Adipocyte (in vitro differentiated cells): ENCODE measurements around the gene ACSL5.
A peak's percentile ranks its signal among the peaks of the same experiment; 100 is the strongest.

ENCODE experiments used
- DNase-seq: peaks from one replicate; pipeline ENCODE4 v3.0.0-alpha.2; 2015; ENCODE audit warnings: low read depth
- H3K27me3 ChIP-seq: replicated peaks from 2 replicates; pipeline ENCODE4 v1.7.0; 2013; ENCODE audit warnings: mild to moderate bottlenecking, low read length, moderate library complexity; ENCODE audit not compliant: control insufficient read depth, insufficient read depth
- H3K36me3 ChIP-seq: 2 replicates; pipeline ENCODE4 v1.7.0; 2013; ENCODE audit warnings: low read length, mild to moderate bottlenecking, moderate library complexity; ENCODE audit not compliant: control insufficient read depth, insufficient read depth, severe bottlenecking
- H3K4me1 ChIP-seq: 2 replicates; pipeline ENCODE4 v1.7.0; 2013; ENCODE audit warnings: mild to moderate bottlenecking, low read length, moderate library complexity; ENCODE audit not compliant: control insufficient read depth, insufficient read depth
- H3K4me3 ChIP-seq: 2 replicates; pipeline ENCODE4 v1.7.0; 2013; ENCODE audit warnings: mild to moderate bottlenecking, low read length, moderate library complexity
- H3K9ac ChIP-seq: 2 replicates; pipeline ENCODE4 v1.7.0; 2013; ENCODE audit warnings: mild to moderate bottlenecking, low read length, moderate library complexity
- H3K9me3 ChIP-seq: 2 replicates; pipeline ENCODE4 v1.7.0; 2013; ENCODE audit warnings: mild to moderate bottlenecking, low read length, moderate library complexity; ENCODE audit not compliant: control insufficient read depth

The ACSL5 gene

DNA sequence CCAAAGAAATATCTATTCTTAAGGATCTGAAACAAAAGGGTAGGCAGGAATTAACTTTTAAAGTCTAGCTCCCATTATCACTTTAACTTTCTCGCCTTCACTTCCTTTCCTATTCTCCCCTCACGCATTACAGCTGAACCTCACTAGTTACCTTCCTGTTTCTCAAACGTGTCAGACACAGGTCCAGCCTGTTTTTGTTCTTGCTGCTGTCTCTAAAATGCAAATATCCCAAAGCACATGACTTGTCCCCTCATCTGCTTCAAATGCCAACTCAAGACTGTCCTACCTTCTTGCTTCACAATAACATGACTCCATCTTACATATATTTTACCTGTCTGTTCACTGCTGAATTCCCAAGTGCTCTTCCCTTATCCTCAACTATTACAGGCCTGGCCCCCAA lies 55.2 kb downstream of the ACSL5 start:
- peaks cover 97% of the 10 kb centered on the region for H3K36me3 ChIP-seq
- DNase-seq: no peak
- no peak overlapping the region for H3K4me3 ChIP-seq
- no peaks in the 10 kb centered on the region for H3K4me1 ChIP-seq
- no peak overlapping the region for H3K9ac ChIP-seq
- no peaks in the 10 kb centered on the region for H3K27me3 ChIP-seq
- no peaks in the 10 kb centered on the region for H3K9me3 ChIP-seq

DNA sequence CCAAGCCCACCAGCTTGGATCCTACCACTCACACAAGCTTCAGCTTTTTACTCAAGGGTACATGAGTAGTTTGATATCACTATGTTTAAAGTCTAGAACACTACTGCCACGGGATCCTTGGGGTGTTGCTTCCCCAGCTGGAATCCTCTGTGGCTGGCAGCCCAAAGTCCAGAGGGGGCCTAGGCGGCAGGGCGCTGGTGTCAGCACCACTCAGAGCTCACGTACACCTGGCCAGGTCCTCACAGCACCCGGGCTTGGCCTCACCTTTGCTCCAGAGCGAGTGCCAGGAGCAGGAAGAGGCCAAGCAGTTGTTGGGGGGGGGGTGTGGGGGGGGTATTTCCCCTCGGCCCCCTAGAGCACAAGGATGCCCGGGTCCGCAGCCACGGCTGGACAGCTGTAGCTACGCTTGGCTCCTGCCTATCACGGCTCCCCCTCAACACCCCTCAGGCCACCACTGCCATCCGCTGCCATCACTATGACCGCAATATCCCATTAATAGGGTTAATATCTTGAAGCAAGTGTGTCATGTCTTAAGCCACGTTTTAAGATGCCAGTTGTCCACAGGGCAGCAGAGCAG lies 55.8 kb downstream of the ACSL5 start:
- H3K36me3 ChIP-seq: peaks cover 97% of the 10 kb centered on the region
- DNase-seq: no peak
- no peaks in the 10 kb centered on the region for H3K9me3 ChIP-seq
- no peaks in the 10 kb centered on the region for H3K27me3 ChIP-seq
- no peaks in the 10 kb centered on the region for H3K4me1 ChIP-seq
- H3K4me3 ChIP-seq: no peak overlapping the region
- H3K9ac ChIP-seq: no peak overlapping the region

DNA sequence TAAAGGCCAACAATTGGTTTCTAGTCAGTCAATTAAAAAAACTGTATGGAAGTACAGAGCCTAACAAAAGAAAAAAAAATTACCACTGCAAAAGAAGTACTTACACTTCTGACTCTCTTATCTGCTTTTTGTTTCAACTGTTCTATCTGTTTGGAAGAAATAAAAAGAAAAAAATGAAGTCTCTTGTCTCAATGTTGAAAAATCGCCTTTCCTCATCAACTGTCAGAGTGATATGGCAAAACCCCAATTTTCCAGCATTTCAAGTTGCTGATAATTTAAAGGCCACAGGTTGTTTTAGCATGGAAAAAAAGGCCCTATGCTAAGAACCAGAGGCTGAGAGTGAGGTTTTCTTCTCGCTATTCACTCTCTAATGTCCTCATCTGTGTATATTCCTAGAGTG lies 59.2 kb downstream of the ACSL5 start:
- Histone ChIP-seq H3K9ac (no peak overlapping the region), H3K27me3 (no peaks in the 10 kb centered on the region), H3K4me1 (no peaks in the 10 kb centered on the region), H3K9me3 (no peaks in the 10 kb centered on the region), H3K36me3 (peaks cover 95% of the 10 kb centered on the region), H3K4me3 (no peak overlapping the region)
- no peak for DNase-seq

DNA sequence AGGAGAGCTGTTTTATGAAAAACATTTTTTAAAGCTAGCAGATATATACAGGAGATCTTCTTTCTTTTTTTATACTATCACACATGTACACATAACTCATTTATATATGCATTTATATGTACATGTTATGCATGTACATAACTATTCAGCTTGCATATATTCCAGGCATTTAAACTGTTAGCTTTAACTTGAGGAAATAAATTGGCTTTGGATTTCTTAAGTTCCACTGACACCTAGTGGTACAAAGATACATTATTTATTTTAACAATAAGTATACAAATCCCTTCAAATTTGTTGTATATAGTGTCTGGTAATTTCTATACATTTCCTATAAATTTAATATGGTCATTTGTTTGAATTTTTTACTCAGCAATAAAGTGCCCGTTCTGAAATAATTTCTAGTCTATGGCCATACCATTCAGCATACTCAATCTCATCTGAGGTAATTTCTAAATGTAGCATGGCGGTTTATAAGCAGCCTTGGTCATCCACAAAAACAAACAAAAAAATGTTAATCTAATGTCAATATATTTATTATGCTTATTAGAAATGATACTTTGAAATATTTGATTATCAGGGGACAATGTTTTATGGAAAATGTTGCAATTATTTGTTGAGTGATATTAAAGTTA lies 61.2 kb downstream of the ACSL5 start:
- Histone ChIP-seq H3K9me3 (no peaks in the 10 kb centered on the region), H3K9ac (no peak overlapping the region), H3K4me1 (no peaks in the 10 kb centered on the region), H3K36me3 (peaks cover 93% of the 10 kb centered on the region), H3K4me3 (no peak overlapping the region), H3K27me3 (no peaks in the 10 kb centered on the region)
- peak; percentile 60 for DNase-seq

DNA sequence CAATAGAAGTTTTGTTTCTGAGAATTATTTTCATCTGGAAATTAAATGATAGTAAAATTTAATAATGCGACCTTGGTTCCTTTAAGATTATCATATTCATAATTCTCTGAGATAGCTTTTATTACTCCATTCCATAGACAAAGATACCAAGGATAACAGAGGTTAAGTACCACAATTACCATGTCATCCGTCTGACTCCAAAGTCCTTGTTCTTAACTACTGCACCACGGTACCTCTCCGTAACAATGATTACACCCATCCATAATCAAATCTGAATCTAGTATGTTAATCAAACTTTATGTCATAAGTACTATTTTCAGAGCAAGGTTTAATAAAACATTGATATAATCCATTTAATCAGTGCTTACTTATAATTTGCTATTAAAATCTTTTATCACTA lies 64.4 kb downstream of the ACSL5 start:
- H3K4me1 ChIP-seq: no peaks in the 10 kb centered on the region
- no peaks in the 10 kb centered on the region for H3K9me3 ChIP-seq
- no peaks in the 10 kb centered on the region for H3K27me3 ChIP-seq
- H3K4me3 ChIP-seq: no peak overlapping the region
- DNase-seq: no peak
- no peak overlapping the region for H3K9ac ChIP-seq
- peaks cover 88% of the 10 kb centered on the region for H3K36me3 ChIP-seq

DNA sequence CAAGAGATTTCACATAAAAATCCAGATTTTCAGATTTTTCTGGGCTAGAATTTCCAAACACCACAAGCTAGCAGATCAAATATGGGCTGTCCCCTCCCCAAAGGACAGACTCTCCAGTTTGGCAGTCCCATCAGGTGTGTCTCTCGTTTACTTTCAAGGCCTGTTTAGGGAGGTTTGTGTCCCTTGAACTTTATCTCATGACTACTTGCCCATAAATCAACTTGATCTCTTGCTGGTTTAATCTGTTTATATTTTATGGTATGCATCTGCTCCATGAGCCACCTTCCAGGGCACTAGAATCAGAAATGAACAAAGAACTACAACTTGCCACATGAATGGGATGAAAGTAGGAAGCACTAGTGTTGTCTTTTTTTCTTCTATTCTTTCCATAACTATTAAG lies 67.6 kb downstream of the ACSL5 start:
- no peak overlapping the region for H3K4me3 ChIP-seq
- H3K36me3 ChIP-seq: peaks cover 75% of the 10 kb centered on the region

DNA sequence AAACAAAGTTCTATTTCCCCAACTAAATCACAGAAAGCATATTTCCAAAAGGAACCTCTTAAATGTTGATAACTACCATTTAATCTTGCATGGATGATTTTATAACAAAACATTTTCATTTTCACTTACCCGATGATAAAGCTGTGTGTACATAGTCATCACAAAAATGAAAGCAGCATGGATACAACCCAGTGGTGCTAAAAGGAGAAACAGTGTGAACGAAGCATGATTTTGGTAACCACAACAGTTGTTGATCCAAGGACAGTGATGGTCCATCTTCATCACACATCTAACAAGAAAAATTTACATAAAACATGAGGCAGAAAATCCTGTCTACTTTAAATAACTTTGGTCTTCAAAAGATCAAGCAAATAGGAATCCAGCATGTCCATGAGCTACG lies 68.1 kb downstream of the ACSL5 start:
- Histone ChIP-seq H3K9ac (no peak overlapping the region), H3K4me3 (no peak overlapping the region), H3K9me3 (no peaks in the 10 kb centered on the region), H3K4me1 (peaks cover 8% of the 10 kb centered on the region), H3K27me3 (no peaks in the 10 kb centered on the region), H3K36me3 (peaks cover 69% of the 10 kb centered on the region)
- DNase-seq: no peak

More for the DNA sequence above, 67.6 kb downstream of the ACSL5 start:
- Histone ChIP-seq H3K4me1 (peaks cover 8% of the 10 kb centered on the region), H3K9ac (no peak overlapping the region), H3K9me3 (no peaks in the 10 kb centered on the region), H3K27me3 (no peaks in the 10 kb centered on the region)
- DNase-seq: no peak

DNA sequence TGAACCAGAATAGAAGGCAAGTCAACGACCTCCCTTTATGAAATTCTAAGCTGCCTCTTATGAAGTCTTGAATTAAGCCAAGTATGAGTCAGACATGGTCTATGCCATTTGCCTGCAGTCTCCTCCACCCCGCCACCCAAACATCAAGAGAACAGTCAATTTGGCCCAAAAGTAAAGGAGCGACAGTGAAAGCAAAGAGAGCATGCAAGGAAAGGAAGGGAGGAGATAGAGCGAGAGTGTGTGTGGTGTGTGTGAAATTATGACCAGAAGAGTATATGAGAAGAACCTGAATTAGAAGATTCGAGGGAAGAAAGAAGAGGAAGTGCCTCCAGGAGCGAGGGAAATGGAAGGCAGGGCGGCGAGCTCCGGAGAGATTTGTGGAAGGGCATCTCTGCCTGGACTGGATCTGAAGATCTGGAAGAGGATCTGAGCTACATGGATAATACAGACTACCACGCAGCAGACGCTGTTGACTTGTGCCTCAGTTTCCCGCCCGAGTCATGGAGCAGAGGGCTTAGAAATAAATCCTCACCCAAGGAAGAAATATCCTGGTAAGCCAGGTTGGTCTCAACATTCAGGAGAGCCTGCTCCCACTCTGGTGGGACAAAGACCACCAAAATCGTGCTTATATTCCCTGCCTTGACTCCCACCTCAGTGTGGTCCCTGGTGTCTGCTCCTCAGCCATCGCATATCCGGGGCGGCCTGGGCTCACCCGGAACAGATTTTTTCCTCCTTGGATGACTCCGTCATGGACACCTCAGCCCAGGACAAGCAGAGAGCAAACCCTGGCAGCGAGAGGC lies 72.3 kb downstream of the ACSL5 start:
- DNase-seq: peak; percentile 47
- Histone ChIP-seq H3K4me3 (peak overlapping the region; percentile 98), H3K36me3 (peaks cover 37% of the 10 kb centered on the region), H3K4me1 (peaks cover 19% of the 10 kb centered on the region), H3K9ac (peak overlapping the region; percentile 98), H3K9me3 (no peaks in the 10 kb centered on the region), H3K27me3 (no peaks in the 10 kb centered on the region)

DNA sequence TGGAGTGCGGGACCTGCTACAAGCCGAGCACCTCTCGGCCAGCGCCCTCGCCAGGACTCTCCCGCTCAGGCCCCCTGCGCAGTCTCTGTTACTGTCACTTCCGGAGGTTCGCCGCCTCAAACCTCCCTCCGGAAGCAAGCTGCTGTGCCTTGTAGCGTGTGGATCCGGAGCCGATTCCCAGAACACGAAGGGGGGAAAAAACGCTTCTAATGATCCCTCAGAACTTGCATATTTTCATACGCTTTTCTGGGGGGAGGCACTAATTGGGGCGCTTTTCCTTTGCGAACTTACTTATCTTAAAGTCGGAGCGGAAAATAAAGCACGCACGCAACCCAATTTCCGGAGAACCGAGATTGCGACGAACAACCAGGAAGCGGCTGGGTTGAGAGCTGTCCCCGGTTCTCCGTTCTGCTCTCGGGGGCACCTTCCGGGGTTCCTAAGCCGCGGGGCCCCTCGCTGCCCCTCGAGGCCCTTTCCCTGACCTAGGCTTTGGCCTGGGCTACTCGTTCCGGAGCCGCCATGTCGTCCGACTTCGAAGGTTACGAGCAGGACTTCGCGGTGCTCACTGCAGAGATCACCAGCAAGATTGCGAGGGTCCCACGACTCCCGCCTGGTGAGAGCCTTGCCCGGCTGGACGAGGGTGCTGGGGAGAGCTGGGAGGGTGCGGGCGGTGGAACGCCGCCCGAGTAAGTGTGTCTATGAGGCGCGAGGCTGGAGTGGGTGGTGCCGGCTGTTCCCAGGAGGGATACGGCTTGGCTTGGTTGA lies 73.1 kb downstream of the ACSL5 start, which contains the start of the genes VTI1A and ZDHHC6:
TSS of gene VTI1A (plus strand) at position 361 of the 765 bp plus-strand sequence. CDS start at position 520, 159 bp downstream.
TSS of gene ZDHHC6 (minus strand) at position 60 of the 765 bp plus-strand sequence. CDS start 1,478 bp downstream, outside the sequence.
- Histone ChIP-seq H3K9ac (peak within 1 kb of the TSS; percentile 98), H3K27me3 (no peaks in the 10 kb centered on the region), H3K4me1 (peaks cover 19% of the 10 kb centered on the region), H3K4me3 (peak within 1 kb of the TSS; percentile 98), H3K9me3 (no peaks in the 10 kb centered on the region), H3K36me3 (peaks cover 30% of the 10 kb centered on the region)
- DNase-seq: peak; percentile 95

DNA sequence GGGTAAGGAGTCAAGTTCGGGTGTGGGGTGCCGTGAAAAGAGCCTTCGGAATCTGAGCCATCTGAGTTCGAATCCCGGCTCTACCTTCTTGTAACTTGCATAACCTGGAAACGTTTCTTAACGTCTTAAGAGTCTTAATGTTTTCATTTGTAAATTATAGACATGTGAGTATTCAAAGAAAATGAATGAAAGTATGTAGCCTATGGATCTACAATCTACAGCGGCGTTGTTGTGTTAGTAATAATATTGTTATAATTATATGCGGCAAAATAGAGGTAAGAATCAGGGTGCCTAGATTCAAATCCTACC lies 73.7 kb downstream of the ACSL5 start:
- Histone ChIP-seq H3K36me3 (peaks cover 24% of the 10 kb centered on the region), H3K9me3 (no peaks in the 10 kb centered on the region), H3K27me3 (no peaks in the 10 kb centered on the region), H3K4me3 (peak overlapping the region; percentile 98), H3K4me1 (peaks cover 19% of the 10 kb centered on the region), H3K9ac (peak overlapping the region; percentile 98)
- DNase-seq: no peak

DNA sequence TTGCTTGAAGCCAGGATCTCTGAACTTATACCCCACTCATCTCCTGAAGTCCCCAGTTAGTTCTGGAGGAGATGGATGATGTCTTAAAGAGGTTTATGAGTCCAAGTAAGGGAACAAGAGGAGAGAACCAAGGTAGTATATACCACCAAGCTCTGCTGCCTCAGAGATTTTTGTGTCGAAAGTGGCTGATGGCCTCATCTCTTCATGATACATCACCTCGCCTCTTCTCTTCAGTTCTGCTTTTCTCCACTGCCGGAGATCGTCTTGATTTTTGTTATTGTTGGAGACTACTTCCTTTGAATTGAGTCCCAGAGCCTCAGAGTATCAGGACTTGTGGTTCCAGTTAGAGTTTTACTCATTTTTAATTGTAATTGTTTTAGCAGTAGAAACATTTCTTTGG lies 75.0 kb downstream of the ACSL5 start:
- H3K9ac ChIP-seq: no peak overlapping the region
- H3K27me3 ChIP-seq: no peaks in the 10 kb centered on the region
- peaks cover 3% of the 10 kb centered on the region for H3K9me3 ChIP-seq
- peaks cover 13% of the 10 kb centered on the region for H3K36me3 ChIP-seq
- no peak overlapping the region for H3K4me3 ChIP-seq
- peaks cover 19% of the 10 kb centered on the region for H3K4me1 ChIP-seq
- no peak for DNase-seq
